IMR-90 (cell line): ENCODE measurements around the gene BRMS1. TPM values are rescaled to one million over a fixed set of nuclear protein-coding genes. Genes with fewer than 3 reads are reported as not detected.

Source experiments
- ATAC-seq: fragments of 200-7000 bp; cut with Tn5 transposase; 2 replicates; pipeline ENCODE4 v1.9.1; 2020; ENCODE audit warnings: low read depth, mild to moderate bottlenecking, moderate library complexity
- BruUV-seq: library from RNA; stranded (reverse); fragments of 400-500 nt; replicated peaks from 2 replicates; lab custom pipeline; 2021; lab: Mats Ljungman, UMichigan
- CTCF ChIA-PET: fragments of 300-600 bp; formaldehyde crosslinking; extraction: SDS; loops from one replicate; lab custom pipeline; 2021; ENCODE audit warnings: antibody characterized with exemption; lab: Yijun Ruan, JAX
- POLR2A ChIA-PET: fragments of 300-600 bp; sonication (Branson Sonifier 250); formaldehyde crosslinking; loops from one replicate; lab custom pipeline; 2022; ENCODE audit warnings: antibody characterized with exemption; ENCODE audit not compliant: unreplicated experiment; lab: Charles Lee
- DNase-seq: peaks from one replicate; pipeline ENCODE4 v3.0.0; 2013
- H2AFZ ChIP-seq: replicated peaks from 2 replicates; pipeline ENCODE3; 2013; ENCODE audit warnings: low read length, mild to moderate bottlenecking; ENCODE audit not compliant: poor library complexity
- H2AK5ac ChIP-seq: 2 replicates; pipeline ENCODE4 v1.6.1; 2013; ENCODE audit warnings: low read depth, low read length, inconsistent platforms
- H2AK9ac ChIP-seq: replicated peaks from 2 replicates; pipeline ENCODE3; 2013; ENCODE audit warnings: mild to moderate bottlenecking, low read depth, low read length, moderate library complexity; ENCODE audit not compliant: poor library complexity
- H2BK120ac ChIP-seq: 2 replicates; pipeline ENCODE4 v1.6.1; 2013; ENCODE audit warnings: low read depth, low read length, inconsistent platforms
- H2BK15ac ChIP-seq: 3 replicates; pipeline ENCODE4 v1.6.1; 2013; ENCODE audit warnings: low read depth, low read length, inconsistent platforms
- H2BK20ac ChIP-seq: 2 replicates; pipeline ENCODE4 v1.6.1; 2013; ENCODE audit warnings: low read depth, mild to moderate bottlenecking, inconsistent platforms, low read length, moderate library complexity
- H2BK5ac ChIP-seq: 2 replicates; pipeline ENCODE4 v1.6.1; 2013; ENCODE audit warnings: mild to moderate bottlenecking, low read depth, low read length, inconsistent platforms; ENCODE audit not compliant: poor library complexity, severe bottlenecking
- H3K14ac ChIP-seq: replicated peaks from 2 replicates; pipeline ENCODE4 v1.6.1; 2013; ENCODE audit warnings: low read depth, low read length, inconsistent platforms
- H3K18ac ChIP-seq: 2 replicates; pipeline ENCODE4 v1.6.1; 2013; ENCODE audit warnings: low read depth, low read length, control low read depth
- H3K23ac ChIP-seq: 2 replicates; pipeline ENCODE4 v1.6.1; 2013; ENCODE audit warnings: low read depth, low read length, inconsistent platforms
- H3K27ac ChIP-seq: 2 replicates; pipeline ENCODE4 v1.5.1; 2013; ENCODE audit warnings: mild to moderate bottlenecking, control low read depth, low read length; ENCODE audit not compliant: insufficient read depth
- H3K27me3 ChIP-seq: 2 replicates; pipeline ENCODE4 v1.6.1; 2013; ENCODE audit warnings: low read length; ENCODE audit not compliant: control insufficient read depth, insufficient read depth
- H3K36me3 ChIP-seq: 2 replicates; pipeline ENCODE4 v1.6.1; 2013; ENCODE audit warnings: low read length, mixed read lengths; ENCODE audit not compliant: control insufficient read depth, insufficient read depth
- H3K4ac ChIP-seq: 2 replicates; pipeline ENCODE4 v1.6.1; 2013; ENCODE audit warnings: low read depth, low read length, inconsistent platforms
- H3K4me1 ChIP-seq: 2 replicates; pipeline ENCODE4 v1.6.1; 2013; ENCODE audit warnings: low read length, mixed read lengths; ENCODE audit not compliant: control insufficient read depth, insufficient read depth
- H3K4me2 ChIP-seq: 2 replicates; pipeline ENCODE4 v1.6.1; 2013; ENCODE audit warnings: low read depth, mild to moderate bottlenecking, control low read depth, low read length, moderate library complexity
- H3K4me3 ChIP-seq: 2 replicates; pipeline ENCODE4 v1.5.1; 2013; ENCODE audit warnings: low read depth, mild to moderate bottlenecking, control low read depth, low read length, moderate library complexity; ENCODE audit not compliant: insufficient read depth
- H3K56ac ChIP-seq: 2 replicates; pipeline ENCODE4 v1.6.1; 2013; ENCODE audit warnings: low read length, inconsistent platforms; ENCODE audit not compliant: insufficient read depth; ENCODE audit errors: extremely low read depth
- H3K79me1 ChIP-seq, 2 experiments: 2 replicates each; pipeline ENCODE4 v1.6.1; 2013; ENCODE audit warnings: low read length in 2 of 2, inconsistent platforms in 1 of 2, low read depth in 1 of 2
- H3K9ac ChIP-seq: 2 replicates; pipeline ENCODE4 v1.6.1; 2013; ENCODE audit warnings: low read depth, low read length, control low read depth
- H3K9me1 ChIP-seq: 2 replicates; pipeline ENCODE4 v1.6.1; 2013; ENCODE audit warnings: low read length, inconsistent platforms; ENCODE audit not compliant: insufficient read depth
- H3K9me3 ChIP-seq: 2 replicates; pipeline ENCODE4 v1.6.1; 2013; ENCODE audit warnings: low read length; ENCODE audit not compliant: control insufficient read depth, insufficient read depth
- H4K20me1 ChIP-seq: 2 replicates; pipeline ENCODE4 v1.6.1; 2013; ENCODE audit warnings: low read length, inconsistent platforms; ENCODE audit not compliant: insufficient read depth
- H4K5ac ChIP-seq: 2 replicates; pipeline ENCODE4 v1.6.1; 2013; ENCODE audit warnings: mild to moderate bottlenecking, low read depth, low read length, control low read depth
- H4K8ac ChIP-seq, 2 experiments: 2 replicates each; pipeline ENCODE4 v1.6.1; 2013; ENCODE audit warnings: low read depth in 2 of 2, low read length in 2 of 2, control low read depth in 1 of 2, inconsistent platforms in 1 of 2
- H4K91ac ChIP-seq: 2 replicates; pipeline ENCODE4 v1.6.1; 2013; ENCODE audit warnings: low read depth, low read length, inconsistent platforms; ENCODE audit not compliant: insufficient read depth
- BHLHE40 ChIP-seq: fragments of 150-350 bp; IDR thresholded peaks from 2 replicates; pipeline ENCODE4 v1.6.1; 2016; ENCODE audit warnings: mild to moderate bottlenecking, low read depth, low read length
- CEBPB ChIP-seq: IDR thresholded peaks from 2 replicates; pipeline ENCODE4 v1.6.1; 2012; ENCODE audit warnings: low read depth, low read length, improper control_type of control experiment
- CHD1 ChIP-seq: IDR thresholded peaks from 2 replicates; pipeline ENCODE4 v1.6.1; 2012; ENCODE audit warnings: low read depth, low read length, improper control_type of control experiment
- FOS ChIP-seq: fragments of 150-350 bp; IDR thresholded peaks from 2 replicates; pipeline ENCODE4 v1.6.1; 2016; ENCODE audit warnings: low read depth, low read length
- MAFK ChIP-seq: IDR thresholded peaks from 2 replicates; pipeline ENCODE4 v1.6.1; 2012; ENCODE audit warnings: low read depth, low read length, improper control_type of control experiment
- MAZ ChIP-seq: IDR thresholded peaks from 2 replicates; pipeline ENCODE4 v1.6.1; 2012; ENCODE audit warnings: low read depth, mild to moderate bottlenecking, low read length, improper control_type of control experiment, moderate library complexity, borderline replicate concordance
- MXI1 ChIP-seq: IDR thresholded peaks from 2 replicates; pipeline ENCODE4 v1.6.1; 2012; ENCODE audit warnings: low read depth, mild to moderate bottlenecking, low read length, moderate library complexity, borderline replicate concordance
- NFE2L2 ChIP-seq: fragments of 150-350 bp; IDR thresholded peaks from 2 replicates; pipeline ENCODE4 v1.6.1; 2016; ENCODE audit warnings: low read depth, mild to moderate bottlenecking, low read length
- RCOR1 ChIP-seq: IDR thresholded peaks from 2 replicates; pipeline ENCODE4 v1.6.1; 2012; ENCODE audit warnings: mild to moderate bottlenecking, low read length, improper control_type of control experiment; ENCODE audit not compliant: insufficient replicate concordance
- RFX5 ChIP-seq: IDR thresholded peaks from 2 replicates; pipeline ENCODE4 v1.8.0; 2012; ENCODE audit warnings: low read depth, mild to moderate bottlenecking, low read length, moderate library complexity
- SMC3 ChIP-seq: fragments of 150-350 bp; IDR thresholded peaks from 2 replicates; pipeline ENCODE4 v1.6.1; 2016; ENCODE audit warnings: low read depth, mild to moderate bottlenecking, antibody characterized with exemption, low read length, moderate library complexity
- WGBS, 2 experiments: methylation state at CpG; one replicate each; pipeline versions ENCODE4 v1.1.5 to v1.1.7; 2013; ENCODE audit warnings: missing lambda C conversion rate in 2 of 2; ENCODE audit not compliant: insufficient read length in 1 of 2; ENCODE audit errors: extremely low coverage in 2 of 2; 5-methylcytosine and 5-hydroxymethylcytosine counted together
- dilution Hi-C: fragments of 300-500 bp; cut with HindIII; formaldehyde crosslinking; loops from one replicate; pipeline ENCODE4 v1.14.3; 2018; ENCODE audit warnings: low sequenced_read_pairs; ENCODE audit not compliant: unreplicated experiment
- in situ Hi-C: fragments of 300-500 bp; cut with MboI; formaldehyde crosslinking; loops from 3 replicates; pipeline ENCODE4 v1.14.3; 2019; ENCODE audit warnings: low sequenced_read_pairs, inconsistent platforms, mixed read lengths
- intact Hi-C: fragments of 100-400 bp; cut with micrococcal nuclease; formaldehyde crosslinking; loops from 2 replicates; pipeline ENCODE4 v1.10.0; 2022
- polyA plus RNA-seq, 3 experiments: library from polyadenylated mRNA; depleted of rRNA; stranded (reverse); fragments of >200 nt; gene quantifications; 2 replicates each; pipeline ENCODE4 v1.2.3, GENCODE V29; 2012; ENCODE audit warnings: low replicate concordance in 1 of 3
- total RNA-seq: library from RNA; depleted of rRNA; stranded (reverse); fragments of >200 nt; gene quantifications from 2 replicates; pipeline ENCODE4 v1.2.3, GENCODE V29; 2012
- TF ChIP-seq, protein P1 (sequence below): conservative IDR thresholded peaks from 2 replicates; pipeline ENCODE4 v1.5.1; 2012; ENCODE audit warnings: mild to moderate bottlenecking, low read depth, low read length, improper control_type of control experiment
- TF ChIP-seq, protein P2 (sequence below): fragments of 150-350 bp; IDR thresholded peaks from 2 replicates; pipeline ENCODE4 v1.6.1; 2016; ENCODE audit warnings: low read depth, mild to moderate bottlenecking, low read length, moderate library complexity, borderline replicate concordance

BRMS1 gene
- total and polyA plus RNA-seq, 2 of the 4 experiments (the other 2 are of a cell fraction): 48.3 to 57.9 TPM

DNA sequence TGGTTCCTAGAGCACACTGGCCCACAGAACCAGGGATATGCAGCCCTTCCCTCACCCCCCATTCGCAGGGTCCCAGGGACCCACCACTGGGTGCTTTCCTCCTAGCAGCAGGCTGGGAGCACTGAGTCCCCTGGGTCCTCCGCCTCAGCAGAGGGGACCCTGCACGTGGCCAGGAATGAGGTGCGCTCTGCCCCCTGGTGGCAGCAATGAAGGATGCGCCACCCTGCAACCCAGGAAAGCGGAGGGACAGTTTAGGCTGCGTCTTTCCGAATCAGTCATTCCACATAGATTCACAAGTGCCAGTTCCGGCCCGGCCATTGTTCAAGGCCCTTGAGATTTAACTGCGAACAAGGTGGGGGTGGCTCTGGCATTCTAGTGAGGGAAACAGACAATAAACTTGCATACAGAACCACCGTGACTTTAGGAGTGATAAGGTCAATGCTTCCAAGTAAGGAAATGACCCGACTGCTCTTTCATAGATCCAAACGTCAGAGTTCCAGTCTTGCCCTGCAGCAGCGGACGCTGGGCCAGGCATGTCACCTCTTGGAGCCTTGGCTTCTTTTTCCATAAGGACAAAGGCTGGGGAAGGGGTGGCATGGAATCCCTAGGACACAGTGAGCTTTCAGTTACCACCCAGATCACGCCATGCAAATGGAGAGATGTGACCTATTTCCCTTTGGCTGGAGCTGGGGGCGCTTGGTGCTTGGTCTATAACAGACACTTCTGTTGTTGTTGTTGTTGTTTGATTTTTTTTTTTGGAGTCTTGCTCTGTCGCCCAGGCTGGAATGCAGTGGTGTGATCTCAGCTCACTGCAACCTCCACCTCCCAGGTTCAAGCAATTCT lies 16.4 kb downstream of the BRMS1 start:
- Histone ChIP-seq H3K9me3 (no peaks in the 10 kb centered on the region), H3K4me2 (peak overlapping the region; percentile 18), H3K14ac (peak overlapping the region; percentile 100), H2BK20ac (peak overlapping the region; percentile 100), H3K27ac (peak overlapping the region; percentile 95), H3K9me1 (peaks cover 29% of the 10 kb centered on the region), H2AK9ac (peak overlapping the region; percentile 100), H3K23ac (peak overlapping the region; percentile 49), H2AFZ (peak overlapping the region; percentile 94), H3K56ac (peak overlapping the region; percentile 90; the same call in 1 of the 2 replicates), H3K4me3 (no peak overlapping the region), H2BK120ac (peak overlapping the region; percentile 100), H3K4ac (peak overlapping the region; percentile 100), H3K36me3 (peaks cover 13% of the 10 kb centered on the region), H2BK15ac (peak overlapping the region; percentile 100; the same call in 2 of the 3 replicates), H4K5ac (peak overlapping the region; percentile 96), H4K8ac (peak overlapping the region; percentile 81 to 100), H3K18ac (peak overlapping the region; percentile 22; the same call in 1 of the 2 replicates), H3K79me1 (peaks cover 0 to 48% of the 10 kb centered on the region in 2 experiments), H2AK5ac (peak overlapping the region; percentile 100), H4K91ac (peak overlapping the region; percentile 100), H2BK5ac (peak overlapping the region; percentile 100), H3K27me3 (no peaks in the 10 kb centered on the region), H4K20me1 (no peaks in the 10 kb centered on the region; the same call in 1 of the 2 replicates), H3K4me1 (peaks cover 43% of the 10 kb centered on the region), H3K9ac (peak overlapping the region; percentile 35; the same call in 1 of the 2 replicates)
- DNase-seq (peak; percentile 70), ATAC-seq (peak; percentile 73)
- intact Hi-C loops (loop anchor here (1.0 kb wide), 3 partner anchors 16 to 106 kb away; partner anchors contain the start of gene YIF1A), dilution Hi-C loops (no loop called here), in situ Hi-C loops (no loop called here)
- 15% methylated on average over 4 of the region's 19 CpGs; no CpG with 5 or more reads in 1 of the 2 experiments for WGBS, 2 experiments
- no TSS peak for BruUV-seq
- POLR2A ChIA-PET: interaction anchor here (0.6 to 1.1 kb wide), 3 partner anchors 15 to 291 kb away, joined by 4 to 7 read pairs (median 7); no protein-coding TSS in a partner anchor
- CTCF ChIA-PET: interaction anchor here (0.6 to 2.2 kb wide), 3 partner anchors 16 to 35 kb away, joined by 4 to 6 read pairs (median 4); no protein-coding TSS in a partner anchor
- TF ChIP-seq, protein P1, sequence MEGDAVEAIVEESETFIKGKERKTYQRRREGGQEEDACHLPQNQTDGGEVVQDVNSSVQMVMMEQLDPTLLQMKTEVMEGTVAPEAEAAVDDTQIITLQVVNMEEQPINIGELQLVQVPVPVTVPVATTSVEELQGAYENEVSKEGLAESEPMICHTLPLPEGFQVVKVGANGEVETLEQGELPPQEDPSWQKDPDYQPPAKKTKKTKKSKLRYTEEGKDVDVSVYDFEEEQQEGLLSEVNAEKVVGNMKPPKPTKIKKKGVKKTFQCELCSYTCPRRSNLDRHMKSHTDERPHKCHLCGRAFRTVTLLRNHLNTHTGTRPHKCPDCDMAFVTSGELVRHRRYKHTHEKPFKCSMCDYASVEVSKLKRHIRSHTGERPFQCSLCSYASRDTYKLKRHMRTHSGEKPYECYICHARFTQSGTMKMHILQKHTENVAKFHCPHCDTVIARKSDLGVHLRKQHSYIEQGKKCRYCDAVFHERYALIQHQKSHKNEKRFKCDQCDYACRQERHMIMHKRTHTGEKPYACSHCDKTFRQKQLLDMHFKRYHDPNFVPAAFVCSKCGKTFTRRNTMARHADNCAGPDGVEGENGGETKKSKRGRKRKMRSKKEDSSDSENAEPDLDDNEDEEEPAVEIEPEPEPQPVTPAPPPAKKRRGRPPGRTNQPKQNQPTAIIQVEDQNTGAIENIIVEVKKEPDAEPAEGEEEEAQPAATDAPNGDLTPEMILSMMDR: peak; percentile 92
- TF ChIP-seq FOS (no peak), NFE2L2 (no peak), RFX5 (no peak), MXI1 (peak; percentile 71), MAFK (no peak), RCOR1 (no peak), CEBPB (no peak), CHD1 (no peak), MAZ (peak; percentile 19; the same call in 1 of the 2 replicates), BHLHE40 (peak; percentile 84), SMC3 (peak; percentile 86)
- TF ChIP-seq, protein P2, sequence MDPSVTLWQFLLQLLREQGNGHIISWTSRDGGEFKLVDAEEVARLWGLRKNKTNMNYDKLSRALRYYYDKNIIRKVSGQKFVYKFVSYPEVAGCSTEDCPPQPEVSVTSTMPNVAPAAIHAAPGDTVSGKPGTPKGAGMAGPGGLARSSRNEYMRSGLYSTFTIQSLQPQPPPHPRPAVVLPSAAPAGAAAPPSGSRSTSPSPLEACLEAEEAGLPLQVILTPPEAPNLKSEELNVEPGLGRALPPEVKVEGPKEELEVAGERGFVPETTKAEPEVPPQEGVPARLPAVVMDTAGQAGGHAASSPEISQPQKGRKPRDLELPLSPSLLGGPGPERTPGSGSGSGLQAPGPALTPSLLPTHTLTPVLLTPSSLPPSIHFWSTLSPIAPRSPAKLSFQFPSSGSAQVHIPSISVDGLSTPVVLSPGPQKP: no peak
